ENCODE measurements around the gene RASAL2. TPM values are rescaled to one million over a fixed set of nuclear protein-coding genes. Genes with fewer than 3 reads are reported as not detected.

RASAL2 gene
- total RNA-seq, 1 experiment from 2014 or later = 16.6 TPM

GRCh38 chr1:178488393-178488792, 394.5 kb downstream of the RASAL2 start:
- no peak for DNase-seq (ENCODE audit: low spot score)
- in situ Hi-C loops (cut with HindIII; ENCODE audit: low sequenced_read_pairs) = no loop called here

GRCh38 chr1:178489399-178489798, 395.5 kb downstream of the RASAL2 start:
- in situ Hi-C loops (cut with HindIII; ENCODE audit: low sequenced_read_pairs) = no loop called here
- DNase-seq (ENCODE audit: low spot score) = no peak

GRCh38 chr1:178490136-178490535, 396.2 kb downstream of the RASAL2 start:
- DNase-seq (ENCODE audit: low spot score) = no peak
- in situ Hi-C loops (cut with HindIII; ENCODE audit: low sequenced_read_pairs) = no loop called here

- no peak for DNase-seq (ENCODE audit: low spot score)
- in situ Hi-C loops (cut with HindIII; ENCODE audit: low sequenced_read_pairs) = no loop called here
Observed at GRCh38 chr1:178490967-178491366, 397.1 kb downstream of the RASAL2 start.

GRCh38 chr1:178491721-178492120, 397.8 kb downstream of the RASAL2 start:
- DNase-seq (ENCODE audit: low spot score) = no peak
- in situ Hi-C loops (cut with HindIII; ENCODE audit: low sequenced_read_pairs) = no loop called here

- in situ Hi-C loops (cut with HindIII; ENCODE audit: low sequenced_read_pairs) = no loop called here
- no peak for DNase-seq (ENCODE audit: low spot score)
Observed at GRCh38 chr1:178492341-178492740, 398.4 kb downstream of the RASAL2 start.

- in situ Hi-C loops (cut with HindIII; ENCODE audit: low sequenced_read_pairs) = no loop called here
- no peak for DNase-seq (ENCODE audit: low spot score)
Observed at GRCh38 chr1:178493301-178493741, 399.4 kb downstream of the RASAL2 start.

GRCh38 chr1:178494569-178494971, 400.7 kb downstream of the RASAL2 start:
- DNase-seq (ENCODE audit: low spot score) = no peak
- in situ Hi-C loops (cut with HindIII; ENCODE audit: low sequenced_read_pairs) = no loop called here

- DNase-seq (ENCODE audit: low spot score) = no peak
- in situ Hi-C loops (cut with HindIII; ENCODE audit: low sequenced_read_pairs) = no loop called here
Observed at GRCh38 chr1:178495158-178495557, 401.3 kb downstream of the RASAL2 start.

GRCh38 chr1:178495741-178496409, 402.0 kb downstream of the RASAL2 start:
- DNase-seq (ENCODE audit: low spot score) = no peak
- in situ Hi-C loops (cut with HindIII; ENCODE audit: low sequenced_read_pairs) = no loop called here

- DNase-seq (ENCODE audit: low spot score) = no peak
- in situ Hi-C loops (cut with HindIII; ENCODE audit: low sequenced_read_pairs) = no loop called here
Observed at GRCh38 chr1:178496410-178497135, 402.7 kb downstream of the RASAL2 start, which contains the start of gene CLEC20A. CLEC20A (minus strand) TSS chr1:178496964; CDS start chr1:178496939, 25 bp downstream.

GRCh38 chr1:178497903-178498478, 404.1 kb downstream of the RASAL2 start:
- no peak for DNase-seq (ENCODE audit: low spot score)
- in situ Hi-C loops (cut with HindIII; ENCODE audit: low sequenced_read_pairs) = no loop called here

GRCh38 chr1:178498896-178499675, 405.2 kb downstream of the RASAL2 start:
- DNase-seq (ENCODE audit: low spot score) = no peak
- in situ Hi-C loops (cut with HindIII; ENCODE audit: low sequenced_read_pairs) = no loop called here

GRCh38 chr1:178500091-178500770, 406.3 kb downstream of the RASAL2 start:
- DNase-seq (ENCODE audit: low spot score) = no peak
- in situ Hi-C loops (cut with HindIII; ENCODE audit: low sequenced_read_pairs) = no loop called here

- DNase-seq (ENCODE audit: low spot score) = no peak
- in situ Hi-C loops (cut with HindIII; ENCODE audit: low sequenced_read_pairs) = no loop called here
Observed at GRCh38 chr1:178500936-178501554, 407.1 kb downstream of the RASAL2 start.

GRCh38 chr1:178501705-178502329, 407.9 kb downstream of the RASAL2 start:
- peak; percentile 26 for DNase-seq (ENCODE audit: low spot score)
- in situ Hi-C loops (cut with HindIII; ENCODE audit: low sequenced_read_pairs) = no loop called here

GRCh38 chr1:178502330-178502714, 408.4 kb downstream of the RASAL2 start:
- in situ Hi-C loops (cut with HindIII; ENCODE audit: low sequenced_read_pairs) = no loop called here
- no peak for DNase-seq (ENCODE audit: low spot score)

- in situ Hi-C loops (cut with HindIII; ENCODE audit: low sequenced_read_pairs) = no loop called here
Observed at GRCh38 chr1:178502856-178503255, 409.0 kb downstream of the RASAL2 start.

More at GRCh38 chr1:178502856-178503255, 409.0 kb downstream of the RASAL2 start:
- no peak for DNase-seq (ENCODE audit: low spot score)

Data from G401 (cell line).